Astrocyte (in vitro differentiated cells and primary cell): ENCODE measurements around the gene RANBP3.

ENCODE experiments used
- CTCF ChIP-seq: IDR thresholded peaks from 2 replicates; pipeline ENCODE4 v1.5.1; 2011; ENCODE audit warnings: low read depth, mild to moderate bottlenecking, inconsistent platforms, low read length, moderate library complexity; ENCODE audit not compliant: insufficient read depth
- EZH2 ChIP-seq: IDR thresholded peaks from 2 replicates; pipeline ENCODE4 v1.6.1; 2012; ENCODE audit warnings: mild to moderate bottlenecking, low read length, inconsistent platforms; ENCODE audit not compliant: insufficient read depth

- TF ChIP-seq CTCF (no peak), EZH2 (no peak)
Measured at GRCh38 chr19:5934069-5934401, 43.9 kb downstream of the RANBP3 start.
